Measurements from ENCODE around the gene CLINT1. TPM values are rescaled to one million over a fixed set of nuclear protein-coding genes. Genes with fewer than 3 reads are reported as not detected.

The CLINT1 gene
- total and polyA plus RNA-seq, 2 of the 4 experiments (the other 2 are of a cell fraction): 144 to 146 TPM

- DNase-seq (no peak), ATAC-seq (ENCODE audit: low read depth) (no peak)
- H3K23ac ChIP-seq (ENCODE audit: low read depth, low read length): no peak overlapping the region
- H4K20me1 ChIP-seq (ENCODE audit: insufficient read depth, low read length): no peaks in the 10 kb centered on the region
- no peak overlapping the region for H2AK5ac ChIP-seq (ENCODE audit: low read depth, low read length)
- ChIA-PET POLR2A (ENCODE audit: unreplicated experiment) (no interaction called here), CTCF (no interaction called here)
- H4K5ac ChIP-seq (ENCODE audit: low read depth, low read length): no peak overlapping the region
- H3K18ac ChIP-seq (ENCODE audit: low read depth, low read length): no peak overlapping the region
- dilution Hi-C loops (cut with HindIII; ENCODE audit: low sequenced_read_pairs, unreplicated experiment): no loop called here
- H3K27me3 ChIP-seq (ENCODE audit: control insufficient read depth, insufficient read depth, low read length): no peaks in the 10 kb centered on the region
- H3K14ac ChIP-seq (replicated peaks; ENCODE audit: low read depth, low read length): no peak overlapping the region
- H3K9ac ChIP-seq (ENCODE audit: low read depth, low read length): no peak overlapping the region
- no peaks in the 10 kb centered on the region for H3K4me1 ChIP-seq (ENCODE audit: control insufficient read depth, insufficient read depth, low read length)
- no peak overlapping the region for H3K56ac ChIP-seq (ENCODE audit: extremely low read depth, insufficient read depth, low read length)
- no peak overlapping the region for H4K8ac ChIP-seq (ENCODE audit: low read depth in 2 of 2, low read length in 2 of 2)
- H3K79me1 ChIP-seq (ENCODE audit: low read depth in 1 of 2, low read length in 2 of 2): peaks cover 3 to 6% of the 10 kb centered on the region in 2 experiments; a peak in 3 of 4 replicates
- H3K4me3 ChIP-seq (ENCODE audit: insufficient read depth, low read depth, low read length): no peak overlapping the region
- H3K4me2 ChIP-seq (ENCODE audit: low read depth, low read length): no peak overlapping the region
- BruUV-seq (replicated peaks): no TSS peak
- 83% methylated on average over 5 of the region's 12 CpGs; no CpG with 5 or more reads in 1 of the 2 experiments for WGBS, 2 experiments (ENCODE audit: extremely low coverage in 2 of 2, insufficient read length in 1 of 2)
- no peak overlapping the region for H2BK5ac ChIP-seq (ENCODE audit: low read depth, low read length, poor library complexity, severe bottlenecking)
- H2BK120ac ChIP-seq (ENCODE audit: low read depth, low read length): no peak overlapping the region
- H3K9me1 ChIP-seq (ENCODE audit: insufficient read depth, low read length): no peaks in the 10 kb centered on the region
- no peak overlapping the region for H4K91ac ChIP-seq (ENCODE audit: insufficient read depth, low read depth, low read length)
- H3K36me3 ChIP-seq (ENCODE audit: control insufficient read depth, insufficient read depth, low read length): peaks cover 12% of the 10 kb centered on the region
- H3K27ac ChIP-seq (ENCODE audit: insufficient read depth, low read length): no peak overlapping the region
- peak overlapping the region; percentile 34 for H2AK9ac ChIP-seq (replicated peaks; ENCODE audit: low read depth, low read length, poor library complexity)
- H3K4ac ChIP-seq (ENCODE audit: low read depth, low read length): no peak overlapping the region
- H2BK20ac ChIP-seq (ENCODE audit: low read depth, low read length): no peak overlapping the region
- no peaks in the 10 kb centered on the region for H3K9me3 ChIP-seq (ENCODE audit: control insufficient read depth, insufficient read depth, low read length)
- in situ Hi-C loops (cut with MboI; ENCODE audit: low sequenced_read_pairs): loop anchor here (10.0 kb wide), 2 partner anchors 415 to 595 kb away; partner anchors contain the start of gene MED7
- H2AFZ ChIP-seq (replicated peaks; ENCODE audit: low read length, poor library complexity): no peak overlapping the region
- intact Hi-C loops (cut with micrococcal nuclease): loop anchor here (5.0 kb wide), 1 partner anchor 592 kb away; no protein-coding TSS in a partner anchor
- no peak overlapping the region for H2BK15ac ChIP-seq (ENCODE audit: low read depth, low read length)
- TF ChIP-seq BHLHE40 (IDR thresholded peaks at IDR 0.05; ENCODE audit: low read depth, low read length): no peak
- TF ChIP-seq RAD21 (IDR thresholded peaks at IDR 0.05; ENCODE audit: low read length): no peak
- TF ChIP-seq CTCF (conservative IDR thresholded peaks at IDR 0.05; ENCODE audit: low read depth, low read length): no peak
- TF ChIP-seq NFE2L2 (IDR thresholded peaks at IDR 0.05; ENCODE audit: low read depth, low read length): no peak
- no peak for TF ChIP-seq POLR2A (IDR thresholded peaks at IDR 0.05; ENCODE audit: low read depth, low read length)
- TF ChIP-seq MAFK (IDR thresholded peaks at IDR 0.05; ENCODE audit: low read depth, low read length): no peak
- no peak for TF ChIP-seq SMC3 (IDR thresholded peaks at IDR 0.05; ENCODE audit: low read depth, low read length)
- no peak for TF ChIP-seq CHD1 (IDR thresholded peaks at IDR 0.05; ENCODE audit: low read depth, low read length)
- no peak for TF ChIP-seq CEBPB (IDR thresholded peaks at IDR 0.05; ENCODE audit: low read depth, low read length)
- TF ChIP-seq MXI1 (IDR thresholded peaks at IDR 0.05; ENCODE audit: borderline replicate concordance, low read depth, low read length): no peak
- no peak for TF ChIP-seq FOS (IDR thresholded peaks at IDR 0.05; ENCODE audit: low read depth, low read length)
- no peak for TF ChIP-seq USF2 (IDR thresholded peaks at IDR 0.05; ENCODE audit: low read depth, low read length)
- no peak for TF ChIP-seq MAZ (IDR thresholded peaks at IDR 0.05; ENCODE audit: borderline replicate concordance, low read depth, low read length)
- TF ChIP-seq ELK1 (IDR thresholded peaks at IDR 0.05; ENCODE audit: borderline replicate concordance, low read depth, low read length): no peak
- TF ChIP-seq RFX5 (IDR thresholded peaks at IDR 0.05; ENCODE audit: low read depth, low read length): no peak
These were observed 119.3 kb downstream of the CLINT1 start for GRCh38 chr5:157739388-157740228.

Measured in IMR-90 (cell line).